ENCODE data around the gene NOSIP. TPM values are rescaled to one million over a fixed set of nuclear protein-coding genes. Genes with fewer than 3 reads are reported as not detected.

Gene NOSIP
- total RNA-seq, 2 donors from 2014 or later, result 50.6 to 73.2 TPM

DNA sequence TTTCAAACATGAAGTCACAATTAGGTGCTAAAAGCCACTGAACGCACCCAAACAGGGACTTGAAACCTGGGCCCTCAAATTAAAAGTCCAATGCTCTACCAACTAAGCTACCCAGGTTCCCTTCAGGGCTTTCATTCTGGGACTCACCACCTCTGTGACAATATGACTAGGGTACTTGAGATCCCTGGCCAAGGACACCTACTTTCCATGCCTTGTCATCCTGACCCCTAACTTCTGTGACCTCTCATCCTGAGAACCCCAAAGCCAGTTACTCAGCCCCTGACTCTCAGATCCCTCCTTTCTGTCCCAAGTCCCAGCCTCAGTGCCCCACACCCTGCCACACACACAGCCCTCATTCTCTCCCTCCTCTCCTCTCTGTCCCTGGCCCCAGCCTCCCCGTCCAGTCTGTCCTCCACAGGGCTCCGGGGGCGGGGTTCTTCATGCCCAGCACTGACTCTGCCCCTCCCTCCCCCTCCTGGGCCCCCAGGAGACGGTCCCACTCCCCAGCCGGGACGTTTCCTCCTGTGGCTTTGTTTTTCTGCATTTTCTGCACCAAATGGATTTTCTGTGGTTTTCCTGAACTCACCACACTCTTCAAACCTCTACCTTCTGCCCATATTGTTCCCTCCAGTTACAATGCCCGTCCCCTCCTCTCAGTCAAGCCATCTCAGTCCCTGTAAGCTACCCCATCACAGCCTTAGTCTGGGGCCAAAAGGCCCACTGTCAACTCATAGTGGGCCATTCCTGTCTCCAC, 45.5 kb downstream of the NOSIP start:
- 68 to 80% methylated on average over 8 of the region's 8 CpGs for WGBS, 2 donors
- Histone ChIP-seq H3K4me1 (peaks cover 15% of the 10 kb centered on the region), H3K4me3 (no peak overlapping the region), H3K27ac (no peak overlapping the region), H3K27me3 (no peaks in the 10 kb centered on the region), H3K9me3 (no peaks in the 10 kb centered on the region), H3K36me3 (replicated peaks in 1 of 2; ENCODE audit: insufficient read depth in 1 of 2, low read depth in 2 of 2) (no peaks in the 10 kb centered on the region)
- DNase-seq (no peak), ATAC-seq (no peak)
- intact Hi-C loops (cut with DNase I), result no loop called here
- no peak for TF ChIP-seq POLR2A (IDR thresholded peaks at IDR 0.05)
- TF ChIP-seq CTCF (IDR thresholded peaks at IDR 0.05), result no peak

- TF ChIP-seq CTCF (IDR thresholded peaks at IDR 0.05) (peak in 6 of 7 experiments; percentile 14 to 58 (median 26)), POLR2A (IDR thresholded peaks at IDR 0.05) (no peak)
- ATAC-seq (peak; percentile 94), DNase-seq (peak; percentile 77 to 86 (median 79))
- 3 to 7% methylated on average over 17 to 63 of the region's 87 CpGs for WGBS, 2 donors
- Histone ChIP-seq H3K36me3 (replicated peaks in 1 of 2; ENCODE audit: insufficient read depth in 1 of 2, low read depth in 2 of 2) (no peaks in the 10 kb centered on the region), H3K27ac (no peak overlapping the region), H3K9me3 (no peaks in the 10 kb centered on the region), H3K27me3 (no peaks in the 10 kb centered on the region), H3K4me3 (peak overlapping the region; percentile 11 to 58), H3K4me1 (peaks cover 15% of the 10 kb centered on the region)
- intact Hi-C loops (cut with DNase I), result no loop called here
These were observed 46.5 kb downstream of the NOSIP start for GRCh38 chr19:49533551-49534488.

GRCh38 chr19:49530708-49531107, 49.6 kb downstream of the NOSIP start:
- Histone ChIP-seq H3K27ac (no peak overlapping the region), H3K36me3 (replicated peaks in 1 of 2; ENCODE audit: insufficient read depth in 1 of 2, low read depth in 2 of 2) (no peaks in the 10 kb centered on the region), H3K4me1 (peaks cover 24% of the 10 kb centered on the region), H3K27me3 (no peaks in the 10 kb centered on the region), H3K4me3 (no peak overlapping the region), H3K9me3 (no peaks in the 10 kb centered on the region)
- no peak for DNase-seq
- TF ChIP-seq POLR2A (IDR thresholded peaks at IDR 0.05) (no peak), CTCF (IDR thresholded peaks at IDR 0.05) (no peak)
- 92% methylated on average over 5 to 7 of the region's 7 CpGs for WGBS, 2 donors
- no peak for ATAC-seq
- intact Hi-C loops (cut with DNase I), result no loop called here

GRCh38 chr19:49528211-49528771, 52.1 kb downstream of the NOSIP start:
- peak overlapping the region in 1 of 4 donors; percentile 32 for H3K27ac ChIP-seq
- H3K4me1 ChIP-seq, result peaks cover 10% of the 10 kb centered on the region
- no peak for ATAC-seq
- no peaks in the 10 kb centered on the region for H3K36me3 ChIP-seq (replicated peaks in 1 of 2; ENCODE audit: insufficient read depth in 1 of 2, low read depth in 2 of 2)
- no peaks in the 10 kb centered on the region for H3K9me3 ChIP-seq
- TF ChIP-seq POLR2A (IDR thresholded peaks at IDR 0.05), result no peak
- TF ChIP-seq CTCF (IDR thresholded peaks at IDR 0.05), result no peak
- no peak for DNase-seq
- WGBS, 2 donors, result 71 to 77% methylated on average over 25 of the region's 25 CpGs
- intact Hi-C loops (cut with DNase I), result no loop called here
- H3K27me3 ChIP-seq, result no peaks in the 10 kb centered on the region
- no peak overlapping the region for H3K4me3 ChIP-seq
